GM12864 (cell line): Measurements from ENCODE around the gene TDRD7.
"Not testable (repeated sequence)": the region's sequence is repeated elsewhere in the genome, so short reads cannot be mapped to it uniquely, and the experiment has no call there.

Experiments used
- DNase-seq: peaks from one replicate; pipeline ENCODE4 v3.0.0-alpha.2; 2011; ENCODE audit warnings: low read depth
- H3K4me3 ChIP-seq: 2 replicates; pipeline ENCODE4 v1.5.1; 2011; ENCODE audit warnings: mild to moderate bottlenecking, low read depth, low read length, control low read depth
- TF ChIP-seq, protein P1 (sequence below): IDR thresholded peaks from 2 replicates; pipeline ENCODE4 v1.5.1; 2011; ENCODE audit warnings: low read depth, mild to moderate bottlenecking, moderate library complexity, low read length, control low read depth, inconsistent platforms; ENCODE audit errors: missing control alignments

TDRD7 gene

GRCh38 chr9:97487861-97488260, 76.0 kb downstream of the TDRD7 start:
- TF ChIP-seq, protein P1, sequence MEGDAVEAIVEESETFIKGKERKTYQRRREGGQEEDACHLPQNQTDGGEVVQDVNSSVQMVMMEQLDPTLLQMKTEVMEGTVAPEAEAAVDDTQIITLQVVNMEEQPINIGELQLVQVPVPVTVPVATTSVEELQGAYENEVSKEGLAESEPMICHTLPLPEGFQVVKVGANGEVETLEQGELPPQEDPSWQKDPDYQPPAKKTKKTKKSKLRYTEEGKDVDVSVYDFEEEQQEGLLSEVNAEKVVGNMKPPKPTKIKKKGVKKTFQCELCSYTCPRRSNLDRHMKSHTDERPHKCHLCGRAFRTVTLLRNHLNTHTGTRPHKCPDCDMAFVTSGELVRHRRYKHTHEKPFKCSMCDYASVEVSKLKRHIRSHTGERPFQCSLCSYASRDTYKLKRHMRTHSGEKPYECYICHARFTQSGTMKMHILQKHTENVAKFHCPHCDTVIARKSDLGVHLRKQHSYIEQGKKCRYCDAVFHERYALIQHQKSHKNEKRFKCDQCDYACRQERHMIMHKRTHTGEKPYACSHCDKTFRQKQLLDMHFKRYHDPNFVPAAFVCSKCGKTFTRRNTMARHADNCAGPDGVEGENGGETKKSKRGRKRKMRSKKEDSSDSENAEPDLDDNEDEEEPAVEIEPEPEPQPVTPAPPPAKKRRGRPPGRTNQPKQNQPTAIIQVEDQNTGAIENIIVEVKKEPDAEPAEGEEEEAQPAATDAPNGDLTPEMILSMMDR: no peak
- no peak for DNase-seq
- no peak overlapping the region for H3K4me3 ChIP-seq

DNA sequence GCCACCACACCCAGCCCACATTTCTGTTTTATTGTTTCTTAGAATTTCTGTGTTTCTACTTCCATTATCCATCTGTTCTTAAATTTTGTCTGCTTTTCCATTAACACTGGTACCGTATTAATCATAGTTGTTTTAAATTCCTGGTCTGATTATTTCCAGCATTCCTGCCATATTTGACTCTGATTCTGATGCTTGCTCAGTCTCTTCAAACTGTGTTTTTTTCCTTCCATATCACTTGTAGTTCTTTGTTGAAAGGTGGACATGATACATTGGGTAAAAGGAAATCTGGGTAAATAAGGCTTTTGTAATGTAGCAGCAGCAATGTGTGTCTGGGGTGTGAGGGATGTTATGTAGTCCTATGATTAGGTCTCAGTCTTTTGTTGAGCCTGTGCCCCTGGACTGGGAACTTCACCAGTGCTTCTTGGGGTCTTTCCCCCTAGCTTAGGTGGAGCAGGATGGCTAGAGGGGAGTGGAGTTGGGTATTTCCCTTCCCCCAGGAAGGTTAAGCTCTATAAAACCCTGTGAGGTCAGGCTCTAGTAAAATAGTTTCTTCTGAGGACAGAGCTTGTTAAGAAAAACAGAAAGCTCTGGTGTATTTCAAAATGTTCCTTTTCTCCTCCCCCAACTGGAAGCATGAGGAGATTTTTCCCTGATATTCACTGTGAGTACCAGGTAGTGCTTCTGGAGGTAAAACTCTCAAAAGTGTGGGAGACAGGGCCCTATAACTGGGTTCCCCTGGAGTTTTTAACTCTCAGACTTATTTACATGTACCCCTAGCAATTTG, 79.5 kb downstream of the TDRD7 start:
- no peak for DNase-seq
- H3K4me3 ChIP-seq: no peak overlapping the region
- TF ChIP-seq, protein P1: no peak

DNA sequence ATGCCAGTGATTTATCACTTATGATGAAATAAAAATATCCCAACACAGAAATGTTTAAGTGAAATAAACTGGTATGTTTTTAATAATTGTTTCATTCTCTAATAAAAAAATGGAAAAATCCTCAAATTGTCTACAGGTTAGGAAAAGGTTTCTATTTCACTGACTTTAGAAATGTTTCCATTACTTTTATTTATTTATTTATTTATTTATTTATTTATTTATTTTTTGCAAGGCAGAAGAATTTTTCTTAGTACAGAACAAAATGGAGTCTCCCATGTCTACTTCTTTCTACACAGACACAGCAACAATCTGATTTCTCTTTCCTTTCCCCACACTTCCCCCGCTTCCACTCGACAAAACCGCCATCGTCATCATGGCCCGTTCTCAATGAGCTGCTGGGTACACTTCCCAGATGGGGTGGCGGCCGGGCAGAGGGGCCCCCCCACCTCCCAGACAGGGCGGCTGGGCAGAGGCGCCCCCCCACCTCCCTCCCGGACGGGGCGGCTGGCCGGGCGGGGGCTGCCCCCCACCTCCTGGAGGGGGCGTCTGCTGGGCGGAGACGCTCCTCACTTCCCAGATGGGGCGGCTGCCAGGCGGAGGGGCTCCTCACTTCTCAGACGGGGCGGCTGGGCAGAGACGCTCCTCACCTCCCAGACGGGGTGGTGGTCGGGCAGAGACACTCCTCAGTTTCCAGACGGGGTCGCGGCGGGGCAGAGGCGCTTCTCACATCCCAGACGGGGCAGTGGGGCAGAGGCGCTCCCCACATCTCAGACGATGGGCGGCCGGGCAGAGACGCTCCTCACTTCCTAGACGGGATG, 85.9 kb downstream of the TDRD7 start:
- DNase-seq, H3K4me3 ChIP-seq: not testable (repeated sequence)

DNA sequence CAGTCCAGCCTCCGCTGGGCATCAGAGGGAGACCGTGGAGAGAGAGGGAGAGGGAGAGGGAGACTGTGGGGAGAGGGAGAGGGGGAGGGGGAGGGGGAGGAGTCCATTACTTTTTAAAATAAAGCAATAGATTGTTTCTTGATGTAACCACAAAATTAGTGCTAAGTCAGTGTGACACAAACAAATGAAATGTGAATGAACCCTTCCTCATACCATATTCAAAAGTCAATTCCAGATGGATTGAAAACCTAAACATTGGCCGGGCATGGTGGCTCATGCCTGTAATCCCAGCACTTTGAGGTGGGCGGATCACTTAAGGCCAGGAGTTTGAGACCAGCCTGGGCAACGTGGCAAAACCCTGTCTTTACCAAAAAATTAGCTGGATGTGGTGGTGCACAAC, 87.0 kb downstream of the TDRD7 start:
- H3K4me3 ChIP-seq, DNase-seq: not testable (repeated sequence)

DNA sequence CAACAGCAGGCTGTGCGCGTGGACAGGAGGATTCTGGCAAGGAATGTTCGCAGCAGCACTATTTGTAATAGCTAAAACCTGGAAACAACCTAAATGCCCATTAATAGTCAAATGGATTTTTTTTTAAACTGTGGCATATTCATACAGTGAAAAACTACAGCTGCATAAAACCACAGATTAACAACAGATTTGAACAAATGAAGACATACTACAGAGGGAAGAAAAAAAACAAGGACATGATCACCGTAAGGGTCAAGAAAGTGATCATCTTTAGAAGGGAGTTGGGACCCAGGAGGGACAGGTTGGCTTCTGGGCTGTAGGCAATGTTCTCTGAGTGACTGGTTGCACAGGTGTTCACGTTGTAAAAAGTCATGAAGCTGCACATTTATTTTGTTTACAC, 88.4 kb downstream of the TDRD7 start:
- no peak overlapping the region for H3K4me3 ChIP-seq
- DNase-seq: no peak
- TF ChIP-seq, protein P1: no peak

GRCh38 chr9:97500765-97501176, 88.9 kb downstream of the TDRD7 start:
- TF ChIP-seq, protein P1: no peak
- peak overlapping the region; percentile 74 for H3K4me3 ChIP-seq
- DNase-seq: no peak

- TF ChIP-seq, protein P1: peak; percentile 24
- H3K4me3 ChIP-seq: peak within 1 kb of the TSS; percentile 74
- DNase-seq: peak; percentile 47
These were observed 89.5 kb downstream of the TDRD7 start, which contains the start of gene TMOD1 for GRCh38 chr9:97501177-97501971. Gene TMOD1, plus strand, starts transcription at chr9:97501666. Its CDS starts 22,523 bp downstream, at chr9:97524189.
